Neural crest cell (in vitro differentiated cells): Measurements from ENCODE around the gene SOX2. TPM values are rescaled to one million over a fixed set of nuclear protein-coding genes. Genes with fewer than 3 reads are reported as not detected.

Source experiments
- DNase-seq: peaks from one replicate; pipeline ENCODE4 v3.0.0; 2021; ENCODE audit warnings: low read depth, mixed read lengths, low spot score
- H3K27ac Mint-ChIP-seq: one replicate; pipeline ENCODE4 v1.8.0; 2021; ENCODE audit warnings: mild to moderate bottlenecking, mixed read lengths; ENCODE audit not compliant: unreplicated experiment
- H3K27me3 Mint-ChIP-seq: 2 replicates; pipeline ENCODE4 v1.8.0; 2021; ENCODE audit warnings: low read depth, mild to moderate bottlenecking, mixed read lengths
- H3K36me3 Mint-ChIP-seq: 2 replicates; pipeline ENCODE4 v1.8.0; 2021; ENCODE audit warnings: low read depth, mild to moderate bottlenecking, mixed read lengths
- H3K4me1 Mint-ChIP-seq: 2 replicates; pipeline ENCODE4 v1.8.0; 2021; ENCODE audit warnings: mixed read lengths
- H3K4me3 Mint-ChIP-seq: one replicate; pipeline ENCODE4 v1.8.0; 2021; ENCODE audit warnings: mild to moderate bottlenecking, mixed read lengths
- H3K9me3 Mint-ChIP-seq: 2 replicates; pipeline ENCODE4 v1.8.0; 2021; ENCODE audit warnings: mixed read lengths
- total RNA-seq: library from RNA; stranded (reverse); gene quantifications from 2 replicates; pipeline ENCODE4 v1.2.1, GENCODE V29; 2021
- TF ChIP-seq, protein P1 (sequence below): fragments of 200-600 bp; sonication (generic); conservative IDR thresholded peaks from 2 replicates; pipeline ENCODE4 v1.5.0; 2021; ENCODE audit warnings: antibody characterized with exemption, mild to moderate bottlenecking

SOX2 gene
- total RNA-seq, 1 donor from 2014 or later = 105 TPM

GRCh38 chr3:181726351-181727330 is 14.9 kb downstream of the SOX2 start:
- Mint-ChIP-seq H3K4me1 (peaks cover 94% of the 10 kb centered on the region), H3K4me3 (peak overlapping the region; percentile 88), H3K36me3 (peaks cover 13% of the 10 kb centered on the region), H3K27ac (peak overlapping the region; percentile 96), H3K9me3 (no peaks in the 10 kb centered on the region), H3K27me3 (peaks cover 5% of the 10 kb centered on the region)
- DNase-seq = peak; percentile 68
- TF ChIP-seq, protein P1, sequence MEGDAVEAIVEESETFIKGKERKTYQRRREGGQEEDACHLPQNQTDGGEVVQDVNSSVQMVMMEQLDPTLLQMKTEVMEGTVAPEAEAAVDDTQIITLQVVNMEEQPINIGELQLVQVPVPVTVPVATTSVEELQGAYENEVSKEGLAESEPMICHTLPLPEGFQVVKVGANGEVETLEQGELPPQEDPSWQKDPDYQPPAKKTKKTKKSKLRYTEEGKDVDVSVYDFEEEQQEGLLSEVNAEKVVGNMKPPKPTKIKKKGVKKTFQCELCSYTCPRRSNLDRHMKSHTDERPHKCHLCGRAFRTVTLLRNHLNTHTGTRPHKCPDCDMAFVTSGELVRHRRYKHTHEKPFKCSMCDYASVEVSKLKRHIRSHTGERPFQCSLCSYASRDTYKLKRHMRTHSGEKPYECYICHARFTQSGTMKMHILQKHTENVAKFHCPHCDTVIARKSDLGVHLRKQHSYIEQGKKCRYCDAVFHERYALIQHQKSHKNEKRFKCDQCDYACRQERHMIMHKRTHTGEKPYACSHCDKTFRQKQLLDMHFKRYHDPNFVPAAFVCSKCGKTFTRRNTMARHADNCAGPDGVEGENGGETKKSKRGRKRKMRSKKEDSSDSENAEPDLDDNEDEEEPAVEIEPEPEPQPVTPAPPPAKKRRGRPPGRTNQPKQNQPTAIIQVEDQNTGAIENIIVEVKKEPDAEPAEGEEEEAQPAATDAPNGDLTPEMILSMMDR = peak; percentile 37

GRCh38 chr3:181727341-181728032 is 15.8 kb downstream of the SOX2 start:
- H3K9me3 Mint-ChIP-seq = no peaks in the 10 kb centered on the region
- H3K27me3 Mint-ChIP-seq = peaks cover 5% of the 10 kb centered on the region
- peaks cover 90% of the 10 kb centered on the region for H3K4me1 Mint-ChIP-seq
- H3K36me3 Mint-ChIP-seq = peaks cover 15% of the 10 kb centered on the region
- peak overlapping the region; percentile 88 for H3K4me3 Mint-ChIP-seq
- TF ChIP-seq, protein P1 = no peak
- H3K27ac Mint-ChIP-seq = peak overlapping the region; percentile 85
- no peak for DNase-seq

DNA sequence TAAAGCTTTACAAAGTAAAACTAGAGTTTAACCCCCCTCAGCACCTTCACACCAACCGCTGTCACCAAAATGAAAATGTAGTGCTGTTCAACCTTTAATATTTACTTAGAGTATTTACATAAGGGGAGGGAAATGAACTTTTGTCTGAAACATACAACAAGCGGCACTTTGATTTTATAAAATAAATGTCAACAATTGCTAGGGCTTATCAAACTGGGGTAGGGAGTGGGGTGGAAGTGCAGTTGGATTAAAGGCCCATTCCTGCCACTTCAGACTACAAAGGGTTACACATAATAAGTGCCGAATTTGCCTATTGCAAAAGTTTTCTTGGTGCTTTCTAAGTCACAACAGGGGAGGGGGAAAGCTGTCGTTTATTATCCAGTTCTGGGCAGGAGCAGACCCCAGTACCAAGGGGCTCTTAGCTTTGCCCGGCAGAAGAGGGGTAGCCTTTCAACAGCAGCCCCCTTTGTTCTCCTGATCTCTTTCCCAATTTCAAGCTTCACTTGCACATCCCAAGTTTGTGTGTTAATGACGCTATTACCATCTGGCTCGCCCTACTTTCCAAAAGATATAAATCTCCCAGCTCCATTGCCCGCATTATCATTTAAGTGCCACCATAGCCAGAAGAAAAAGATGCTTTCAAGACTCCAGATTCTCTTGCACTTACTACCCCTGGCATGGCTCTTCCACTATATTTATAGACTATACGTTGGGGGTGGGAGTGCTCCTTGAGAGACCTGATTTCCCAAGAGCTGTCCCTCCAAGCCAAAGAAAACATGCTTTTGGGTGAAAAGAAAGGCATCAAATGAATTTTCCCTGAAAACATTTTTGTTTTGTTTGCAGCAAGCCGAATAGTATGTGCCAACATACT is 17.0 kb downstream of the SOX2 start:
- Mint-ChIP-seq H3K4me1 (peaks cover 85% of the 10 kb centered on the region), H3K27me3 (peaks cover 5% of the 10 kb centered on the region), H3K27ac (peak overlapping the region; percentile 81), H3K9me3 (no peaks in the 10 kb centered on the region), H3K36me3 (peaks cover 11% of the 10 kb centered on the region), H3K4me3 (peak overlapping the region; percentile 88)
- TF ChIP-seq, protein P1 = no peak
- DNase-seq = no peak

DNA sequence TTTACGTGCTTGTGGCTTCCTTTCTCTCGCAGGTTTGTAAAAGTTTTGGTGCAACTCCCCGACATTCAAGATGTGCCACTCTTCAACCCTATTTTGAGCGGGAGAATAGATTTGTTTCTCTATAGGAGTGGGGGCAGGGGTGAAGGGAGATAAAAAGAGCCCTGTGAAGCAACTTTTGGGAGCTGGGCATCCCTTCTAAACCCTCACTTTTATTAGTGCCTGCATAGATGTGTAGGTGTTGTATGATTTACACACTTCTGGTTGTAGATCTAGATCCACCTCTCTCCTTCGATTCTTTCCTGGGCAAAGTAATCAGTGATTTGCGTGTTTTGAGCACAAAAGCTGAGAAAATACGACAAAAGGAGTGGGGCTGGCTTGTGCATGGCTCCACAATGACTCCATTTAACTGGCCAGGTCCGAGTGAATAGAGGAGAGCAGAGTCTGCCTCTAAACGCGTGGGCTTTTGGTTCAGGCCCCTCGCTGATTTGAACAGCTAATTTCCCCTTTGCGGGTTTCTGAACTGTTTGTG is 17.7 kb downstream of the SOX2 start:
- peak overlapping the region; percentile 88 for H3K4me3 Mint-ChIP-seq
- H3K27me3 Mint-ChIP-seq = peaks cover 5% of the 10 kb centered on the region
- TF ChIP-seq, protein P1 = no peak
- DNase-seq = no peak
- peaks cover 82% of the 10 kb centered on the region for H3K4me1 Mint-ChIP-seq
- peaks cover 6% of the 10 kb centered on the region for H3K36me3 Mint-ChIP-seq
- H3K9me3 Mint-ChIP-seq = no peaks in the 10 kb centered on the region
- peak overlapping the region; percentile 81 for H3K27ac Mint-ChIP-seq

DNA sequence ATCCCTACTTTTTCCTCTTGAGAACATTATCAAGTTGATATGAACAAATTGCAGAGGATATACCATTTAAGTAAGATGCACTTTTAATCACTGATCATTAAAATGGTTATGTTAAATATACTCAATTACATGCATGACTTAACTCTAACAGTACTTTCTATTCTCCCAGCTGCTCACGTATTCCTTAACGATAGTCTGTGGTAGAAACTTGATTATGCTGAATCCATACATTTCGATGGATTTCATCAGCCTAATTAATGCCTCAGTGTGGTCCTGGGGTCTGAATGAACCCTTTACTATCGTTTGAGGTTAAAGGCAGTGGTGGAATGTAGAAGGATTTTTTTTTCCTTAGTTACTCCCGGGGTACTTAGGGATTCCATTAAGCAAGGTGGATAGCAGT is 18.6 kb downstream of the SOX2 start:
- H3K36me3 Mint-ChIP-seq = peaks cover 5% of the 10 kb centered on the region
- no peaks in the 10 kb centered on the region for H3K9me3 Mint-ChIP-seq
- DNase-seq = no peak
- TF ChIP-seq, protein P1 = no peak
- peaks cover 82% of the 10 kb centered on the region for H3K4me1 Mint-ChIP-seq
- peak overlapping the region; percentile 88 for H3K4me3 Mint-ChIP-seq
- peaks cover 2% of the 10 kb centered on the region for H3K27me3 Mint-ChIP-seq
- peak overlapping the region; percentile 60 for H3K27ac Mint-ChIP-seq
